ENCODE data around the gene LRSAM1. TPM values are rescaled to one million over a fixed set of nuclear protein-coding genes. Genes with fewer than 3 reads are reported as not detected.

LRSAM1 gene
- total RNA-seq, 1 donor from 2014 or later: 52.1 TPM

Other genes with a start within 250 kb of the LRSAM1 start
- gene GARNL3, start 186.7 kb upstream of the LRSAM1 start, total RNA-seq: 12.6 TPM
- gene SLC2A8, start 54.3 kb upstream of the LRSAM1 start, total RNA-seq: 16.6 TPM
- 5.8 TPM for gene ZNF79, start 27.1 kb upstream of the LRSAM1 start, total RNA-seq
- gene RPL12, start 104 bp upstream of the LRSAM1 start, total RNA-seq: 628 TPM
- gene STXBP1, start 160.8 kb downstream of the LRSAM1 start, total RNA-seq: 50.9 TPM